ENCODE data around the gene ADAMTS8. TPM values are rescaled to one million over a fixed set of nuclear protein-coding genes. Genes with fewer than 3 reads are reported as not detected.

The ADAMTS8 gene
- total RNA-seq, 1 donor from 2014 or later = 39.1 TPM

GRCh38 chr11:130452176-130452575, 23.8 kb upstream of the ADAMTS8 start:
- no peak for DNase-seq
- peaks cover 11% of the 10 kb centered on the region for H3K27me3 ChIP-seq
- no peak overlapping the region for H3K27ac ChIP-seq
- intact Hi-C loops (cut with DNase I) = no loop called here
- ATAC-seq = no peak
- no peak for TF ChIP-seq CTCF (IDR thresholded peaks at IDR 0.05)
- no peaks in the 10 kb centered on the region for H3K36me3 ChIP-seq
- peak overlapping the region; percentile 62 for H3K4me3 ChIP-seq
- H3K9me3 ChIP-seq = no peaks in the 10 kb centered on the region
- peaks cover 5% of the 10 kb centered on the region for H3K4me1 ChIP-seq

GRCh38 chr11:130451231-130452019, 23.0 kb upstream of the ADAMTS8 start:
- peaks cover 5% of the 10 kb centered on the region for H3K4me1 ChIP-seq
- no peak for DNase-seq
- intact Hi-C loops (cut with DNase I) = no loop called here
- peaks cover 11% of the 10 kb centered on the region for H3K27me3 ChIP-seq
- no peak for TF ChIP-seq CTCF (IDR thresholded peaks at IDR 0.05)
- H3K4me3 ChIP-seq = peak overlapping the region; percentile 62
- no peak overlapping the region for H3K27ac ChIP-seq
- no peak for ATAC-seq
- H3K36me3 ChIP-seq = no peaks in the 10 kb centered on the region
- no peaks in the 10 kb centered on the region for H3K9me3 ChIP-seq

- ATAC-seq (peak; percentile 72), DNase-seq (peak; percentile 86)
- peak overlapping the region; percentile 75 for H3K27ac ChIP-seq
- peaks cover 11% of the 10 kb centered on the region for H3K27me3 ChIP-seq
- H3K9me3 ChIP-seq = no peaks in the 10 kb centered on the region
- H3K36me3 ChIP-seq = no peaks in the 10 kb centered on the region
- intact Hi-C loops (cut with DNase I) = no loop called here
- TF ChIP-seq CTCF (IDR thresholded peaks at IDR 0.05) = peak; percentile 60
- peak overlapping the region; percentile 62 for H3K4me3 ChIP-seq
- H3K4me1 ChIP-seq = peaks cover 5% of the 10 kb centered on the region
Observed at GRCh38 chr11:130449996-130450769, 21.8 kb upstream of the ADAMTS8 start.

- DNase-seq = peak; percentile 69
- peak; percentile 1 for ATAC-seq
Observed at GRCh38 chr11:130449310-130449990, 21.0 kb upstream of the ADAMTS8 start.

More at GRCh38 chr11:130449310-130449990, 21.0 kb upstream of the ADAMTS8 start:
- Histone ChIP-seq H3K9me3 (no peaks in the 10 kb centered on the region), H3K27me3 (peaks cover 11% of the 10 kb centered on the region), H3K4me3 (peak overlapping the region; percentile 62), H3K4me1 (peaks cover 5% of the 10 kb centered on the region), H3K36me3 (no peaks in the 10 kb centered on the region), H3K27ac (peak overlapping the region; percentile 75)
- TF ChIP-seq CTCF (IDR thresholded peaks at IDR 0.05) = no peak
- intact Hi-C loops (cut with DNase I) = no loop called here
